GM15510 (cell line): ENCODE data around the gene ZNF225.

Source experiments
- POLR2A ChIP-seq: IDR thresholded peaks from 3 replicates; pipeline ENCODE4 v1.6.1; 2011; ENCODE audit warnings: borderline replicate concordance; ENCODE audit not compliant: insufficient read length; ENCODE audit errors: extremely low read depth

ZNF225 gene

GRCh38 chr19:44141191-44142058, 28.2 kb downstream of the ZNF225 start, which contains the start of gene ZNF234:
Gene ZNF234, plus strand, starts transcription at chr19:44141554. Its CDS starts 3,079 bp downstream, at chr19:44144633.
- TF ChIP-seq POLR2A = peak; percentile 49

GRCh38 chr19:44142059-44142433, 28.8 kb downstream of the ZNF225 start:
- no peak for TF ChIP-seq POLR2A

GRCh38 chr19:44149776-44150175, 36.6 kb downstream of the ZNF225 start:
- no peak for TF ChIP-seq POLR2A

- no peak for TF ChIP-seq POLR2A
These were observed 38.3 kb downstream of the ZNF225 start for GRCh38 chr19:44151491-44151890.

GRCh38 chr19:44156475-44156874, 43.3 kb downstream of the ZNF225 start:
- TF ChIP-seq POLR2A = no peak

GRCh38 chr19:44163789-44164188, 50.6 kb downstream of the ZNF225 start:
- TF ChIP-seq POLR2A = no peak

- TF ChIP-seq POLR2A = no peak
These were observed 51.1 kb downstream of the ZNF225 start for GRCh38 chr19:44164327-44164672.

GRCh38 chr19:44164673-44165512, 51.7 kb downstream of the ZNF225 start, which contains the start of gene ZNF226:
Gene ZNF226, plus strand, starts transcription at chr19:44165100. Its CDS starts 4,981 bp downstream, at chr19:44170081.
- peak; percentile 64 for TF ChIP-seq POLR2A

GRCh38 chr19:44176590-44176989, 63.4 kb downstream of the ZNF225 start:
- no peak for TF ChIP-seq POLR2A

- TF ChIP-seq POLR2A = no peak
These were observed 67.8 kb downstream of the ZNF225 start for GRCh38 chr19:44180968-44181367.

- no peak for TF ChIP-seq POLR2A
These were observed 68.9 kb downstream of the ZNF225 start for GRCh38 chr19:44182145-44182544.
